CD14-positive monocyte (primary cell): Measurements from ENCODE around the gene USP31. TPM values are rescaled to one million over a fixed set of nuclear protein-coding genes. Genes with fewer than 3 reads are reported as not detected.

Experiments used
- DNase-seq, 3 donors: peaks; one replicate each; pipeline ENCODE4 v3.0.0-alpha.2; 2011 to 2022
- H2AFZ ChIP-seq: 2 replicates; pipeline ENCODE4 v1.6.0; 2012; ENCODE audit warnings: mild to moderate bottlenecking, low read depth, low read length, inconsistent platforms; ENCODE audit not compliant: insufficient read depth, poor library complexity, severe bottlenecking
- H3K27ac ChIP-seq, 2 donors: 1 replicate in 1 of 2; 2 replicates in 1 of 2; pipeline ENCODE4 v1.5.1; 2012 to 2013; ENCODE audit warnings: low read length in 2 of 2, control low read depth in 1 of 2, inconsistent platforms in 1 of 2, low read depth in 1 of 2, mild to moderate bottlenecking in 1 of 2
- H3K27me3 ChIP-seq, 2 donors: one replicate each; pipeline versions ENCODE4 v1.6.0 to v1.6.1; 2011 to 2013; ENCODE audit warnings: low read length in 2 of 2; ENCODE audit not compliant: control insufficient read depth in 2 of 2, insufficient read depth in 2 of 2
- H3K36me3 ChIP-seq, 2 donors: replicated peaks in 1 of 2; 1 replicate in 1 of 2; 2 replicates in 1 of 2; pipeline versions ENCODE4 v1.5.1 to v1.6.1; 2012 to 2013; ENCODE audit warnings: low read length in 2 of 2, control low read depth in 1 of 2, inconsistent platforms in 1 of 2, mild to moderate bottlenecking in 1 of 2; ENCODE audit not compliant: insufficient read depth in 2 of 2, control insufficient read depth in 1 of 2
- H3K4me1 ChIP-seq, 2 donors: 1 replicate in 1 of 2; 2 replicates in 1 of 2; pipeline versions ENCODE4 v1.5.1 to v1.6.1; 2012 to 2013; ENCODE audit warnings: low read length in 2 of 2, control low read depth in 1 of 2, inconsistent platforms in 1 of 2, mild to moderate bottlenecking in 1 of 2, moderate library complexity in 1 of 2; ENCODE audit not compliant: insufficient read depth in 2 of 2, control insufficient read depth in 1 of 2
- H3K4me2 ChIP-seq: replicated peaks from 2 replicates; pipeline ENCODE3; 2012; ENCODE audit warnings: low read length, moderate library complexity, mild to moderate bottlenecking; ENCODE audit not compliant: poor library complexity, severe bottlenecking; ENCODE audit errors: extremely low read depth
- H3K4me3 ChIP-seq, 3 experiments: fragments of 200-600 bp in 1 of 3; sonication (generic) in 1 of 3; replicated peaks in 1 of 3; 1 replicate in 2 of 3; 2 replicates in 1 of 3; pipeline ENCODE4 v1.5.1; 2011 to 2013; ENCODE audit warnings: low read length in 3 of 3, mild to moderate bottlenecking in 3 of 3, control low read depth in 2 of 3, low read depth in 2 of 3, inconsistent platforms in 1 of 3, moderate library complexity in 1 of 3
- H3K79me2 ChIP-seq: 2 replicates; pipeline ENCODE4 v1.6.0; 2012; ENCODE audit warnings: mild to moderate bottlenecking, control low read depth, inconsistent platforms, low read length, moderate library complexity; ENCODE audit not compliant: insufficient read depth
- H3K9ac ChIP-seq: 2 replicates; pipeline ENCODE4 v1.6.0; 2017; ENCODE audit warnings: low read length, mild to moderate bottlenecking; ENCODE audit not compliant: insufficient read depth, poor library complexity, severe bottlenecking
- H3K9me3 ChIP-seq, 2 donors: replicated peaks in 1 of 2; 1 replicate in 1 of 2; 2 replicates in 1 of 2; pipeline versions ENCODE4 v1.5.1 to v1.6.1; 2012 to 2013; ENCODE audit warnings: low read length in 2 of 2, control low read depth in 1 of 2; ENCODE audit not compliant: control insufficient read depth in 1 of 2, insufficient read depth in 1 of 2
- H4K20me1 ChIP-seq: 2 replicates; pipeline ENCODE4 v1.6.0; 2012; ENCODE audit warnings: mild to moderate bottlenecking, low read length, control low read depth, moderate library complexity; ENCODE audit not compliant: insufficient read depth
- H3K27ac Mint-ChIP-seq, 7 donors: one replicate each; pipeline ENCODE4 v1.8.0; 2020; ENCODE audit warnings: mild to moderate bottlenecking in 7 of 7, mixed read lengths in 7 of 7, moderate library complexity in 6 of 7, inconsistent platforms in 2 of 7
- H3K27me3 Mint-ChIP-seq, 3 donors: one replicate each; pipeline ENCODE4 v1.8.0; 2021 to 2022; ENCODE audit warnings: low read depth in 3 of 3, mild to moderate bottlenecking in 3 of 3, mixed read lengths in 3 of 3, moderate library complexity in 3 of 3, inconsistent platforms in 1 of 3
- H3K36me3 Mint-ChIP-seq, 2 donors: one replicate each; pipeline ENCODE4 v1.8.0; 2020; ENCODE audit warnings: mixed read lengths in 2 of 2, inconsistent platforms in 1 of 2, mild to moderate bottlenecking in 1 of 2
- H3K4me1 Mint-ChIP-seq: one replicate; pipeline ENCODE4 v1.8.0; 2020; ENCODE audit warnings: mild to moderate bottlenecking, mixed read lengths
- H3K4me3 Mint-ChIP-seq, 2 donors: one replicate each; pipeline ENCODE4 v1.8.0; 2020; ENCODE audit warnings: mild to moderate bottlenecking in 2 of 2, mixed read lengths in 2 of 2, moderate library complexity in 1 of 2
- H3K9me3 Mint-ChIP-seq, 7 donors: one replicate each; pipeline ENCODE4 v1.8.0; 2020 to 2022; ENCODE audit warnings: mixed read lengths in 7 of 7, mild to moderate bottlenecking in 6 of 7, moderate library complexity in 6 of 7, inconsistent platforms in 2 of 7
- WGBS: methylation state at CpG from one replicate; pipeline ENCODE4 v1.1.5; 2013; ENCODE audit warnings: missing lambda C conversion rate; ENCODE audit not compliant: insufficient coverage; 5-methylcytosine and 5-hydroxymethylcytosine counted together
- intact Hi-C, 2 donors: fragments of 100-400 bp; cut with micrococcal nuclease; formaldehyde crosslinking; loops; one replicate each; pipeline versions ENCODE4 v1.15.0 to v1.15.1; 2023
- polyA plus RNA-seq, 3 donors: library from polyadenylated mRNA; depleted of rRNA in 1 of 3; unstranded in 2 of 3; stranded (reverse) in 1 of 3; fragments of 300-500 nt in 2 of 3; fragments of >200 nt in 1 of 3; fragmentation: Illumina TruSeq in 2 of 3; gene quantifications; 1 replicate in 2 of 3; 2 replicates in 1 of 3; pipeline ENCODE4 v1.2.3, GENCODE V29; 2012 to 2021
- TF ChIP-seq, protein P1 (sequence below): fragments of 200-600 bp; IDR thresholded peaks from one replicate; pipeline ENCODE4 v1.8.0; 2022; ENCODE audit warnings: antibody characterized with exemption, mild to moderate bottlenecking

The USP31 gene
- polyA plus RNA-seq, 3 donors, result 0.15 to 4.1 (median 0.36) TPM

DNA sequence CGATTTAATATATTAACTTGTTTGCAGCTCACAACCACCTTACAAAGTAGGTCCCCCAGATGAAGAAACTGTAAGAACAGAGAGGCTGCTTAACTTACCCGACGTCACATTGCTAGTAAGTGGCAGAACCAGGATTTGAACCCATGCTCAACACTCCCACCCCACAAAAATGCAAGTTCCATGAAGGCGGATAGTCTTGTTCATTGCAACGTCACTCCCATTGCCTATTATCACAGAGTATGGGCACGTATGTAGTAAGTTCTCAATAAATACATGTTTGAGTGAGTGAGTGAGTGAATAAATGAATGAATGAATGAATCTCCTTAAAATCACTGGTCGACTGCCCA is 1.1 kb downstream of the USP31 start:
- 67% methylated on average over 3 of the region's 7 CpGs for WGBS
- H3K4me3 Mint-ChIP-seq, result peak overlapping the region; percentile 86 to 96
- Histone ChIP-seq H3K4me1 (peaks cover 11 to 19% of the 10 kb centered on the region in 2 donors), H3K9me3 (no peaks in the 10 kb centered on the region), H3K4me2 (peak overlapping the region; percentile 80), H4K20me1 (no peaks in the 10 kb centered on the region), H3K27ac (no peak overlapping the region), H3K9ac (peak overlapping the region; percentile 53), H3K4me3 (peak overlapping the region; percentile 29 to 75 (median 59)), H3K27me3 (peaks cover 3 to 4% of the 10 kb centered on the region in 2 donors), H2AFZ (peak overlapping the region; percentile 72), H3K36me3 (no peaks in the 10 kb centered on the region), H3K79me2 (peaks cover 6% of the 10 kb centered on the region)
- intact Hi-C loops, result no loop called here
- H3K27me3 Mint-ChIP-seq, result peaks cover 4 to 19% (median 15%) of the 10 kb centered on the region in 3 donors
- H3K4me1 Mint-ChIP-seq, result peaks cover 25% of the 10 kb centered on the region
- peak overlapping the region in 1 of 7 donors; percentile 67 for H3K27ac Mint-ChIP-seq
- H3K36me3 Mint-ChIP-seq, result no peaks in the 10 kb centered on the region
- no peak for DNase-seq
- no peaks in the 10 kb centered on the region for H3K9me3 Mint-ChIP-seq
- TF ChIP-seq, protein P1, sequence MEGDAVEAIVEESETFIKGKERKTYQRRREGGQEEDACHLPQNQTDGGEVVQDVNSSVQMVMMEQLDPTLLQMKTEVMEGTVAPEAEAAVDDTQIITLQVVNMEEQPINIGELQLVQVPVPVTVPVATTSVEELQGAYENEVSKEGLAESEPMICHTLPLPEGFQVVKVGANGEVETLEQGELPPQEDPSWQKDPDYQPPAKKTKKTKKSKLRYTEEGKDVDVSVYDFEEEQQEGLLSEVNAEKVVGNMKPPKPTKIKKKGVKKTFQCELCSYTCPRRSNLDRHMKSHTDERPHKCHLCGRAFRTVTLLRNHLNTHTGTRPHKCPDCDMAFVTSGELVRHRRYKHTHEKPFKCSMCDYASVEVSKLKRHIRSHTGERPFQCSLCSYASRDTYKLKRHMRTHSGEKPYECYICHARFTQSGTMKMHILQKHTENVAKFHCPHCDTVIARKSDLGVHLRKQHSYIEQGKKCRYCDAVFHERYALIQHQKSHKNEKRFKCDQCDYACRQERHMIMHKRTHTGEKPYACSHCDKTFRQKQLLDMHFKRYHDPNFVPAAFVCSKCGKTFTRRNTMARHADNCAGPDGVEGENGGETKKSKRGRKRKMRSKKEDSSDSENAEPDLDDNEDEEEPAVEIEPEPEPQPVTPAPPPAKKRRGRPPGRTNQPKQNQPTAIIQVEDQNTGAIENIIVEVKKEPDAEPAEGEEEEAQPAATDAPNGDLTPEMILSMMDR, result no peak

DNA sequence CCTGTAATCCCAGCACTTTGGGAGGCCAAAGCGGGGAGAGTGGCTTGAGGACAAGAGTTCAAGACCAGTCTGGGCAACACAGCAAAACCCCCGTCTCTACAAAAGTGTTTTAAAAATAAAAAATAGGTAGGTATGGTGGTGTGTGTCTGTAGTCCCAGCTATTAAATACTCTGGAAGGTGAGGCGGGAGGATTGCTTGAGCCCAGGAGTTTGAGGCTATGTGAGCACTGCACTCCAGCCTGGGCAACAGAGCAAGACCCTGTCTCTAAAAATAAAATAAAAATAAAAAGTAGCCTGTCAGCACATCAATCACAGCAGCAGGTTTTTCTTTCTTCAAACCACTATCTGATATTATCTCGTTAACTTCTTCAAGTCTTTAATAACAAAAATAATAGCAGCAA is 1.6 kb downstream of the USP31 start:
- WGBS, result 100% methylated on average over 3 of the region's 4 CpGs
- Histone ChIP-seq H4K20me1 (no peaks in the 10 kb centered on the region), H3K9me3 (no peaks in the 10 kb centered on the region), H2AFZ (no peak overlapping the region), H3K79me2 (peaks cover 6% of the 10 kb centered on the region), H3K27me3 (peaks cover 3 to 4% of the 10 kb centered on the region in 2 donors), H3K27ac (no peak overlapping the region), H3K4me1 (peaks cover 11 to 19% of the 10 kb centered on the region in 2 donors), H3K36me3 (no peaks in the 10 kb centered on the region), H3K4me3 (no peak overlapping the region), H3K4me2 (peak overlapping the region; percentile 80), H3K9ac (no peak overlapping the region)
- Mint-ChIP-seq H3K36me3 (no peaks in the 10 kb centered on the region), H3K9me3 (no peaks in the 10 kb centered on the region), H3K27ac (no peak overlapping the region), H3K27me3 (peaks cover 4 to 18% (median 11%) of the 10 kb centered on the region in 3 donors), H3K4me1 (peaks cover 25% of the 10 kb centered on the region), H3K4me3 (no peak overlapping the region)
- TF ChIP-seq, protein P1, result no peak
- intact Hi-C loops, result no loop called here
- DNase-seq, result no peak
